ENCODE data around the gene AKT1.
A peak's percentile ranks its signal among the peaks of the same experiment; 100 is the strongest.
"Not testable (repeated sequence)": the region's sequence is repeated elsewhere in the genome, so short reads cannot be mapped to it uniquely, and the experiment has no call there.

The AKT1 gene

DNA sequence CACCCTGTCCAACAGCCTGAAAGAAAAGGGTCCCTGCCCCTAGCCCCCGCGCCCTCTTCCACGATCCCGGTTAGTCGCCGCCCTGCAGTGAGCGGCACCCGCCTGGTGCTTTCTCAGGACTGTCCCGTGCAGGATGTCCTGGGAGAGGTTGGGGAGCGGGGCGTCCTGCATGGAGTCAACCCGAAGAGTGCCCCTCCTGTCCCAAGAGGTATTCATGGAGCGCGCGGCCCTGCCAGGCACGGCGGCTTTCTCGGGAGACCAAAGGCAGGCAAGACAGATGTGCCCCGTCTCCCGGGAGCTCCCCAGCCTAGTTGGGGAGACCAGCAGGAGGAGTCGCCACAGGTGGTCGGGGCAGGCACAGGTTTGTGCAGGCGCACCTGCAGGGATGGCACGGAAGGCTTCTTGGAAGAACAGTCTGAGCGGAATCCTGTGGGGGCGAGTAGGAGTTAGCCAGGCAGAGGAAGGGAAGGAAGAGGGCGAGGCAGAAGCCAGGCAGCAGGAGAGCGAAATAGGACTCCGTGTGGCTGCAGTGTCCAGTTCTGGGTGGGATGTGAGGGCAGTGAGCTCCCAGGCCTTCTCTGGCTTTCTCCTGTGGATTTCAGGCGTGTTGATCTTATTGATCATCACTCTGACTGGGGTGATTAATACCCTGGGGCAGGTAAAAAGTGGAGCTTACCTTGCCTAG lies 41.9 kb downstream of the AKT1 start:
- DNase-seq (ENCODE audit: low read depth) = no peak

DNA sequence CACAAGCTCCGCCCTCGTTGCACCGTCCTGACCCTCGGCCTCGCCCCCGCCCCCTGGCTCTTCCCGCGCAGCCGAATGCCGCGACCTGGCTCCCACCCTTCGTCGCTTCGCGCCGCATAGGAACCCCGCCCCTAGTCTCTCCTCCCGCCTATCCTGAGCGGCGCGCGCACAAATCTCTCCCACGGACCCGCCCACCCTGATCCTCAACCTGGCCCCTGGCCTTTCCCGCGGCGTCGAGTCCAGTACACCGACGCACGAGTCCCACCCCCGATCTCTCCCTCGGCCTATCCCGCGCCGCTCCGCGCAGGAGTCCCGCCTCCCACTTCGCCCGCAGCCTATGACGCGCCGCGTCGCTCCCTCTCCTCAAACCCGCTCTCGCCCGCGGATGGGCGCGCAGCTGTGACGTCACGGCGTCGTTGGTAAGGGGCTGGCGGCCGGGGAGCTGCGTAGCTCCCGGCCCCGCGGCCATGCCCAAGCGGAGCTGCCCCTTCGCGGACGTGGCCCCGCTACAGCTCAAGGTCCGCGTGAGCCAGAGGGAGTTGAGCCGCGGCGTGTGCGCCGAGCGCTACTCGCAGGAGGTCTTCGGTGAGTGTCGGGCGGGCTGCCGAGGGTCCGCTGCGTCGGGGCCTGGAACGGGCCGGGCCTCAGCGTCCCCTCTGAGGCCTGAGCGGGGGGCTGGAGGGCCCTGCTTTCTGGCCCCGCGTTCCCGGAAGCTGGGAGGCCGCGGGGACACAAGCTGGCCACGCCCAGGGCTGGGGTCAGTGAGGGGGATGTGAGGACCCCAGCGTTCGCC lies 42.6 kb downstream of the AKT1 start, which contains the start of gene SIVA1:
Gene SIVA1 (plus strand): TSS at position 413 of the 793 bp plus-strand sequence. CDS start 55 bp downstream, at position 468.
- DNase-seq (ENCODE audit: low read depth) = peak; percentile 97

GRCh38 chr14:104752423-104752734 lies 43.2 kb downstream of the AKT1 start:
- DNase-seq (ENCODE audit: low read depth) = no peak

DNA sequence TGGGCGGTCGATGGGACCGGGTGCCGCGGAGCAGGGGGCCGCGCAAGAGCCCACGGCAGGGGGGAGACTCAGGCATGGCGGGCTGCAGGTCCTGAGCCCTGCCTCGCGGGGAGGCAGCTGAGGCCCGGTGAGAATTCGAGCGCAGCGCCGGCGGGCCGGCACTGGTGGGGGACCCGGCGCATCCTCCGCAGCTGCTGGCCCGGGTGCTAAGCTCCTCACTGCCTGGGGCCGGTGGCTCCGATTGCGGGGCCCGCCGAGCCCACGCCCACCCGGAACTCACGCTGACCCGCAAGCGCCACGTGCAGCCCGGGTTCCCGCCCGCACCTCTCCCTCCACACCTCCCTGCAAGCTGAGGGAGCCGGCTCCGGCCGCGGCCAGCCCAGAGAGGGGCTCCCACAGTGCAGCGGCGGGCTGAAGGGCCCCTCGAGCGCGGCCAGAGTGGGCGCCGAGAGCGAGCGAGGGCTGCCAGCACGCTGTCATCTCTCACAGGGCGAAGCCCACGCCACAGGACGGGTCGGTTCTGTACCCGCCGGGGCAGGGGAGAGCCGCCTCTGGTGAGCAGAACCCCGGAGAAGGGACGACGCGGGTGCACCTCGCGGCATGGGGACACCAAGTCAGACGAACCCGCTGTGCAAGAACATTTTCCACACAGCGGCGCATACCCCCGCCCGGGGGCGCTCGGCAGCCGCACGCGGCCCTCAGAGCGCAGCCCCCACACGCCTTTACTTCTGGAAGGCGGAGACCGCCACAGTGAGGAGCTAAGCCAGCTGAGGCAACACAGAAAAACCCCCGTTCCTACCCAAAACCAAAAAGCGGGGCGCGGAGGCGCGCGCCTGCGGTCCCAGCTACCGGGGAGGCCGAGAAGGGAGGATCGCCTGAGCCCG lies 43.8 kb downstream of the AKT1 start:
- peak; percentile 54 for DNase-seq (ENCODE audit: low read depth)

GRCh38 chr14:104750753-104751057 lies 44.8 kb downstream of the AKT1 start:
- DNase-seq (ENCODE audit: low read depth) = not testable (repeated sequence)

DNA sequence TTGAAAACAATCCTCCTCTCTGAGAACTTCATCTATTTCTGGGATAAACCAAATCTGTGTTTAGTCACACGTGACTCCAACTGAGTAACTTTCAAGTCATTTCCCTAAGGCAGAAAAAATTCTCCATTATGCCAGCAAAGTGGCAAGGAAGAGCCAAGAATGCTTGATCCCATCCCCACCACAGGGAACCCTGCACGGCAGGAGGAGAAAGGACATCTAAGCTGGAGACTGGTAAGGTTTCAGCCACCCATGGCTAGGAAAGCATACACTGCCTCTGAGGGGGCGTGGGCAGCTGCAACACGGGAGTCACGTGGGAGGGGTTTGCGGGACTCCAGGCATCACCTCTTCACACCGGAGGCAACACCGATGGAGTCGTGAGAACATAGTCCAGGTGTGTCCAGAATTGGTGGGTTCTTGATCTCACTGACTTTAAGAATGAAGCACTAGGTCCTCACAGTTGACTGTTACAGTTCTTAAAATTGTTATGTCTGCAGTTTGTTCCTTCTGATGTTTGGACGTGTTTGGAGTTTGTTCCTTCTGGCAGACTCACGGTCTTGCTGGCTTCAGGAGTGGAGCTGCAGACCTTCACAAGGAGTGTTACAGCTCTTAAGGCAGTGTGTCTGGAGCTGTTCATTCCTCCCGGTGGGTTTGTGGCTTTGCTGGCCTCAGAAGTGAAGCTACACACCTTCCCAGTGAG lies 45.3 kb downstream of the AKT1 start:
- DNase-seq (ENCODE audit: low read depth) = no peak

- no peak for DNase-seq (ENCODE audit: low read depth)
Measured at GRCh38 chr14:104749111-104749649, 46.4 kb downstream of the AKT1 start.

DNA sequence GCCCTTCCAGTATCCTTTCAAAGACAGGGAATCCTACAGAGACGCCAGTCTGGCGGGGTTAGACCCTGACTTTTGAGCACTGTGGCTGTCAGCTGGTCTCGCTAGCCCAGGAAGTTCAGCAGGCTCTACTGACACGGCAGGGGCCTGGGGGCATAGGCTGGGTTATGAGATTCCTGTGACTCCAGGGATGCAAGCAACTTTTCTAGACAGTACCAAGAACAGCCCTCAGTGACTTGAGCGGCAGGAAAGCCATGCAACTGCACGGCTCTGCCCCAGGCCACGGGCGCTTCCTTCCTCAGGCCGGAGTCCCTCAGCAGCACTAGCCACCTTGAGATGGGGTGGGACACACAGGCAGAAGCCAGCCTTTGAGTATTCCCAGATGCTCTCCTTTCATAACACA lies 47.7 kb downstream of the AKT1 start:
- DNase-seq (ENCODE audit: low read depth) = no peak

DNA sequence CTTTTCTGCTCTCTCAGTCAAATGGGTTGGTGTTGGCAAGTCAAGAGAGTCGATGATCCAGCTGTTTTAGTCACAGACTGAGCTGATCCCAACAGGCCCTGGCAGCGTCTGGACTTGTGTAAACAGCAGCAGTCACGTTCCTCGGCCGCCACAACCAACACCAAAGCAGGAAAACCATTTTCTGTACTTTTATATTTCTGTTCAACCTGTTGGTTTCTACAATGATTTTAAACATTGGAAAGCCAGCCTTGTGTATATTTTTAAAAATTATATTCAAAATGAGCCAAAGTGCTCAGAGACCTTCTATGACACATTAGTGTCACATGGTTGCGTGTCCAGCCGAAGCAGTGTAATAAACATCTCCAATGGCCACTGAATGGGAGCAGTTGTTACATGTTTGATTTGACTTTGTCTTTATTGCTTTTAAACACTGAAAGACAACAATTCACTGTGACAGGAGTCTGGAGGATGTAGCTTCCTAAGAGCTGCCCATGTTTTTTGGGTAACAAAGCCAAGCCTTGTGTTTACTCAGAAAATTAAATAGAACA lies 48.5 kb downstream of the AKT1 start:
- no peak for DNase-seq (ENCODE audit: low read depth)

- DNase-seq (ENCODE audit: low read depth) = no peak
Measured at GRCh38 chr14:104746071-104746545, 49.4 kb downstream of the AKT1 start.

DNA sequence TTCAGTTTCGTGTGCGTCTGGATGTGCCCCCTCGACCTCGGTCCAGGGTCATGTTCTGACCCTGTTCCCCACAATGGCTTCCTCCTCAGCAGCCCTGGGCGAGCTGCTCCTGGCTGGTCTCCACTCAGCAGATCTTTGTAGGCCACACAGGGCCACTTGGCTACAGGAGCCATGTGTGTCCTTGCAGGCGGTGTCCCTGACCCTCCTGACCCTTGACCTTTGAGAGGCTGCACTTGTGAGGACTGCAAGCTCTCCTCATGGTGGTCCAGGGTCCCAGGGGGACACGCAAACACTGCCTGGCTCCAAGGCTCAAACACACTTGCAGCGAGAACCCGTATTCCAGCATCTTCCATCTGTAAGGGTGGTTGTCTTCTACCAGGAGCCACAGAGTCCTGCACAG lies 50.1 kb downstream of the AKT1 start:
- no peak for DNase-seq (ENCODE audit: low read depth)

GRCh38 chr14:104744484-104744883 lies 51.1 kb downstream of the AKT1 start:
- no peak for DNase-seq (ENCODE audit: low read depth)

DNA sequence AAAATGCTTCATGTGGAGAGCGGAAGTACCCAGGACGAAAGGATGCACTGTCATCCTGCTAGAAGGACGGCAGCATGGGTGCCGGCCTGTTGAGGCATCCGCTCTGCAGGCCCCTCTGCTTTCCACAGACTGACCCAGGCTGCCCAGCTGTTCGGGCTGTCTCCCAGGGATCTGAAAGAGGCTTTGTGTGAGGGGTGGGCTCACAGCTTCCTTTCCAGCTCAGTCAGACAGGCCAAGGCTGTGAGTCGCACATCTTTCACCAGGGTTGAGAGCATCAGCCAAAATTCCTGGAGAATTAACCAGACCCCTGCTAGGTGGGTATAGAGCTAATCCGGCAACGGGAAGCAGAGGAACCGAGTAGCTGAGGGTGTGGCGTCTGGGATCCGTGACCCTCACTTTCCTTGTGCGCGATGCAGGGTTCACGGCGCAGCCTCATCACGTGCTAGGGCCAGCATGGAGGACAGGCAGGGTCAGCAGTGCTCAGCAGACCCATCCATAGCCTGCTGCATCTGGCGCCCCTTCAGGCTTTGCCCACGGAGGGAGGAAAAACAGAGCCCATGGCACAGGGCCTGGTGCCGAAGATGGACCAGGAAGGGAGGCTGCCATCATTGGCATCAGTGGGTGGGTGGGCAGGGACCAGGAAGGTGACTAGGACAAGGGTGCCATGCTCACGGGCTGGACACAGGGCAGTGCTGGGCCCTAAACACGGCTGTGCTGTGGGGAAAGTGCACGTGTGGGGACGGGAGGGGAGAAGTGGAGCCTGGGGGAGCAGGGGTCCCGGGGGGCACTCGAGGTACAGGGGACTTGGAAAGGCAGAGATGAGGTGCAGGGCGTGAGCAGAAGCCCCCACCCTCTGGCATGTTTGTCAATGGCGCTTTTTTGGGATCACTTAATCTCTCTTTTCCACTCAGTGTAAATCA lies 51.8 kb downstream of the AKT1 start:
- DNase-seq (ENCODE audit: low read depth) = no peak

GRCh38 chr14:104742586-104743455 lies 52.7 kb downstream of the AKT1 start:
- DNase-seq (ENCODE audit: low read depth) = no peak

DNA sequence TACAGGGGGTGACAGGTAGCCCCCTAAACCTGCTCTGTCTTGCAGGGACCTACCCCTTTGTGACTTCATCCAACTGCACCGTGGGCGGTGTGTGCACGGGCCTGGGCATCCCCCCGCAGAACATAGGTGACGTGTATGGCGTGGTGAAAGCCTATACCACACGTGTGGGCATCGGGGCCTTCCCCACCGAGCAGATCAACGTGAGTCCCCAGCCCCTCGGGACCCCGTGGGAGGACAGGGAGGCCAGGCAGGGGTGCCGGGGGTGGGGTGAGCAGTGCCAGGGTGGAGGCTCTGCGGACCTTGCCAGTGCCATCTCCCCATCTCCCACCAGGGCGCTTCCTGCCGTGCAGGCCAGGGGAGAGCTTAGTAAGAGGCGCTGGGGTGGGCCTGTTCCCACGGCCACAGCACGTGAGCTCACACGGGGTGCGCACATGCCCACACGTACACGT lies 53.7 kb downstream of the AKT1 start:
- DNase-seq (ENCODE audit: low read depth) = no peak

- no peak for DNase-seq (ENCODE audit: low read depth)
Measured at GRCh38 chr14:104741108-104741802, 54.3 kb downstream of the AKT1 start.

GRCh38 chr14:104739546-104740516 lies 55.7 kb downstream of the AKT1 start:
- no peak for DNase-seq (ENCODE audit: low read depth)

Data from CMK (cell line).